GM18520 (cell line): ENCODE measurements around the gene ZNF484.
"Not testable (repeated sequence)": the region's sequence is repeated elsewhere in the genome, so short reads cannot be mapped to it uniquely, and the experiment has no call there.

ENCODE experiments used
- ATAC-seq: cut with Tn5 transposase; IDR thresholded peaks from one replicate; pipeline ENCODE4 v1.9.1; 2021; ENCODE audit not compliant: unreplicated experiment

Gene ZNF484

GRCh38 chr9:92864152-92864551, 13.7 kb downstream of the ZNF484 start:
- no peak for ATAC-seq

- no peak for ATAC-seq
Measured at GRCh38 chr9:92860867-92861266, 17.0 kb downstream of the ZNF484 start.

- ATAC-seq = no peak
Measured at GRCh38 chr9:92857236-92857635, 20.6 kb downstream of the ZNF484 start.

- no peak for ATAC-seq
Measured at GRCh38 chr9:92853716-92854115, 24.1 kb downstream of the ZNF484 start.

- no peak for ATAC-seq
Measured at GRCh38 chr9:92850898-92851297, 26.9 kb downstream of the ZNF484 start.

GRCh38 chr9:92848740-92849139, 29.1 kb downstream of the ZNF484 start:
- ATAC-seq = not testable (repeated sequence)

- no peak for ATAC-seq
Measured at GRCh38 chr9:92846662-92847145, 31.1 kb downstream of the ZNF484 start.

- ATAC-seq = not testable (repeated sequence)
Measured at GRCh38 chr9:92838411-92838810, 39.4 kb downstream of the ZNF484 start.

GRCh38 chr9:92837191-92837590, 40.6 kb downstream of the ZNF484 start:
- no peak for ATAC-seq

- ATAC-seq = no peak
Measured at GRCh38 chr9:92829420-92829819, 48.4 kb downstream of the ZNF484 start.

- ATAC-seq = not testable (repeated sequence)
Measured at GRCh38 chr9:92825065-92825464, 52.8 kb downstream of the ZNF484 start.

GRCh38 chr9:92820964-92821363, 56.9 kb downstream of the ZNF484 start:
- no peak for ATAC-seq

GRCh38 chr9:92819898-92820297, 57.9 kb downstream of the ZNF484 start:
- not testable (repeated sequence) for ATAC-seq

- ATAC-seq = not testable (repeated sequence)
Measured at GRCh38 chr9:92809629-92810326, 68.1 kb downstream of the ZNF484 start.

- no peak for ATAC-seq
Measured at GRCh38 chr9:92808726-92809451, 68.9 kb downstream of the ZNF484 start.

- no peak for ATAC-seq
Measured at GRCh38 chr9:92807757-92808725, 69.8 kb downstream of the ZNF484 start.

GRCh38 chr9:92807031-92807756, 70.6 kb downstream of the ZNF484 start:
- no peak for ATAC-seq

GRCh38 chr9:92804727-92805126, 73.1 kb downstream of the ZNF484 start:
- no peak for ATAC-seq

GRCh38 chr9:92798358-92798757, 79.5 kb downstream of the ZNF484 start:
- no peak for ATAC-seq

GRCh38 chr9:92796337-92796804, 81.5 kb downstream of the ZNF484 start:
- ATAC-seq = not testable (repeated sequence)
